Hematopoietic multipotent progenitor cell treated with erythropoietin and hydrocortisone succinate and interleukin-3 and kit ligand, for 17 days (in vitro differentiated cells): ENCODE measurements around the gene GRM5.
"Not testable (repeated sequence)": the region's sequence is repeated elsewhere in the genome, so short reads cannot be mapped to it uniquely, and the experiment has no call there.

Experiments used
- DNase-seq: peaks from one replicate; pipeline ENCODE4 v3.0.0-alpha.2; 2015; ENCODE audit warnings: low spot score

GRM5 gene

DNA sequence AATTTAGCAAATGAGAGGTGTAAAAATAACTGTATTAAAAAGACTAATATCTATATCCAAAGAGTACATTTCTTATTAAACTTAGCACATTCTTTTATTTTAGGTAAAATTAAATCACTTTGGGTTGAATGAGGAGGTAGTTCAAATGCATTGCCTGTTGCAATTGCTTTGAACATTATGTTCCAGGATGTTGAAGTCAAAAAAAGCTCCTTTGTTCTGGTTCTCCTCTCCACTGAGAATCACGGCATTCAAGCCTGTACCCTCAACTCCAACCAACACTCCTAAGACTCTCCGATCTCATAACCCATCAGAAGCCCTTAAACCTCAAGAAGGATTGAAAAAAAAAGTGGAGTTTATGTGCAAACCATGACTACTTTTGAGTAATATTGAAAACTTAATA, 230.1 kb downstream of the GRM5 start:
- DNase-seq, result not testable (repeated sequence)

DNA sequence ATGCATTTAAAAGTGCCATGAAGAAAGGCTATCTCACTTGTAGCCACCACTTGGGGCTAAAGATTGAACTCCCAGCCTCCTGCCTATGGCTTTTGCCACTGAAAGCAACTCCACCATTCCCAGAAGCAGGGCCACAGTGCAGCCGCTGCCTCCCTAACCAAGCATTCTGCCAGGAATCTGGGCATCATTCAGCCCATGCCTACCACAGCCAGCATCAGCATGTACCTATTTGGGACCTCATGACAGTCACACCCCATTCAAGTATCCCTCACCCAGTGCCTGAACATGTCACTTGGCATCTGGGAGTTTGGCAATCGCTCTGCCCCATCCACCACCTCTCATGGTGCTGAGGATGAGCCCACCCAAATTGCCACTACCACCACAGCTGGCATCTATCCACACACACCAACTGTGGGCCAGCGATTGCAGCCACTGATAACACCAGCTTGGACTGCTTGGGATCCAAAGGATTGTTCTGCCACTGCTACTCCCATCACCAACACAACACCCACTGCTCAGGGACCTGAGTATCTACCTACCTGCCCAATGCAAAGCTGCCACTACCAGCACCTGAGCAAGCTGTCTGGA, 234.4 kb downstream of the GRM5 start:
- DNase-seq, result no peak

GRCh38 chr11:88827018-88827676, 238.6 kb downstream of the GRM5 start:
- DNase-seq, result no peak

DNA sequence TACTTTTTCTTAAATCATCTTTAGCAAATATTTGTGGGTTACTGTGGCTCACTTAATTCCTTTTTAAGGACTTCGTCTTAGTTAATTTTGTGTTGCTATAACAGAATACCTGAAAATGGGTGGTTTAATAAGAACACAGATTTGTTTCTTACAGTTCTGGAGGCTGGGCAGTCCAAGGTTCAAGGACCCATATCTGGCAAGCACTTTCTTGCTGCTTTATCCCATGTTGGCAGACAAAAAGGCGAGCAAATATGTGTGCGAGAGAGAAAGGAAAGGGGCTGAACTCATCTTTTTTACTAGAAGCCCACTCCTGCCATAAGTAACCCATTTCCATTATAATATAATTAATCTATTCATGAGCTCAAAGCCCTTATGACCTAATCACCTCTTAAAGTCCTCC, 246.2 kb downstream of the GRM5 start:
- DNase-seq, result no peak

- no peak for DNase-seq
These were observed 246.8 kb downstream of the GRM5 start for GRCh38 chr11:88818978-88819377.

- DNase-seq, result no peak
These were observed 250.3 kb downstream of the GRM5 start for GRCh38 chr11:88815505-88815904.

DNA sequence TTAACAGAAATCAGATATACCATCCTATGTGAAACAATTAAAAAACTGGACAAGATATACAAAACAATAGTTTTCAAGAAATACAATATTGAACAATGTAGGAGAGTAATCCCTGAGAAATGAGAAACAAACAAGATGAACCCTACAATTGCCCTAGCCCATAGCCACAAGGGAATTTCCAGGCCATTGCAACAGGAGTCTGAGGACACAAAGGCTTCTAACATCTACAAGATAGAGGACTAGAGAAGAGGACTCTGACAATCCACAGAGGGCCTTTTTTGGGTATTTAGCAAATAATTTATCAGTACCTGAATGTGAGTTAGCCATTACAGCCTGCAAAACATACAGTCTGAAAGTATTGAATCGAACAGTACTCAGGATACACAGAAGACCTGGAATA, 251.7 kb downstream of the GRM5 start:
- no peak for DNase-seq

DNA sequence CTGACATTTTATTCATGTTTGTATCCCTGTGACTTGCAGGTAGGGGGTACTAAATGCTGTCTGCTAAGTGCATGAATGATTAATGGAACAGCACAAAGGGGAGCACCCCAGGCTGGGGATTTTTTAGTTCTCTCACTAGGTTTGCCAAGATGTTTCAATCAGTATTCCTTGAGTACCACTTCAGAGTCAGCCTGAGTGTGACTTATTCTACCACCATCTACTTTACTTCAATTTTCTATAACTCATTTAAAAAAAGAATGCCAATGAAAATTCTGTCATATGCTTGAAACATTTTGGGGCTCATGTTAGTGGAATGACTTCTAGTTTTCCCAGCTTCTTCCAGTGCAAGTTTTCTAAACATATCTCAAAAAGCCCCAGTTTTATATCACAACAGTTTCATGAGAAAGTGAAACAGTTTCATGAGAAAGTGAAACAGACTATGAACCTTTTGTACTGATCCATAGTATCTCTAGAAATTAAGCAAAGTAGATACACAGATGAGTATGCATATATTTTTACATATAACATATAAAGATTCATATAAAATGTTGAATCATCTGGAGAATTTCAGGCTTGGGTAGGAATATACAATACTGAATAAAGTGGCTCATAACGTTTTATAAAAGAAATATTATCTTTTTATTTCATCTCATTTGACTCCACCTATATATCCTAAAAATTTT, 252.4 kb downstream of the GRM5 start:
- no peak for DNase-seq

DNA sequence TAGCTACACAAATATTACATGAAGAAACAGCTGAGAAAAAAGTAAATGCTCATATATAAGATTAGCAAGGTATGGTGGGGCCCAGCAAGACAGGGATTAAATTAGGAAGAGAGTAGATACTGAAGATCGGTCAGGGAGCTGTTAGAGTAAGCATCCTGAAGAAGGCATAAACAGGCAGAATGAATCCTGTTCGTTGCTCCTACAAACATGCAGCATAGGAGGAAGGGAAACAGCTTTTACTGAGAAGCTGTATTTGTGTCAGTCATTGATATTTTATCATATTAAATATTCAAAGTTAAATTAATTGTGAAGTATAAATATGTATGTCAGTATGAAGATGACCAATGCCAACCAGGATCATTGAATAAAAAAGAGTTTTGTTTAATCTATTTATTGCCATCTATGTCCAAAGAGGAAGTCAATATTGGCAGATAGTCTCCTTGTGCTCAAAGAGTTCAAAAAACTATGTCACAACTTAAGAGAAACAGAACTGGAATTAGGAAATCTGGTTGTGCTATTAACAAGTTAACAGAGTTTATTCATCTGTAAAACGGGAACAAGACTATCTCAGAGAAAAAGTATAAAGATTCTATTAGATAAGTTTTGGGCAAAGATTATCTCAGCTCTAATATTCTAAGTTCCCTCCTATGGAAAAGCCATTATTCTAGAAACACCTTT, 255.2 kb downstream of the GRM5 start:
- DNase-seq, result no peak

- no peak for DNase-seq
These were observed 256.7 kb downstream of the GRM5 start for GRCh38 chr11:88809126-88809525.

- no peak for DNase-seq
These were observed 258.4 kb downstream of the GRM5 start for GRCh38 chr11:88807349-88807748.

DNA sequence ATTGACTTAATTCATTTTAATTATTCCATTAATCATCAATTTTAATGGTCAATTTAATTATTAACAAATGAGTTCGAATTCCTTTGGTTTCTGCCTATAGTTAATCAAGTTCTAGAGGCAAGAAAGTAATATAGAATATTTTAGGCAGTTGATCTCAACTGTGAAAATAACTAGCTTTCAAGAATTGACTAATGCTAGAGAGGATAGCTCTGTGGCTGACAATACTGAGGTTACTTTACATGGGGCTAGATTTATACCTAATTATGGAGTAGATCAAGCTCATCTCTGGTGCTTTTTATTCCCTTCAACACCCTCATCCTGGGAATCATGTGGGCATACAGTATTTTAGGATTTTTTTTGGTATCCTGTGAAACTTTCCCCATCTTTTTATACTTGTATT, 259.4 kb downstream of the GRM5 start:
- no peak for DNase-seq

- DNase-seq, result no peak
These were observed 264.2 kb downstream of the GRM5 start for GRCh38 chr11:88801484-88802123.

DNA sequence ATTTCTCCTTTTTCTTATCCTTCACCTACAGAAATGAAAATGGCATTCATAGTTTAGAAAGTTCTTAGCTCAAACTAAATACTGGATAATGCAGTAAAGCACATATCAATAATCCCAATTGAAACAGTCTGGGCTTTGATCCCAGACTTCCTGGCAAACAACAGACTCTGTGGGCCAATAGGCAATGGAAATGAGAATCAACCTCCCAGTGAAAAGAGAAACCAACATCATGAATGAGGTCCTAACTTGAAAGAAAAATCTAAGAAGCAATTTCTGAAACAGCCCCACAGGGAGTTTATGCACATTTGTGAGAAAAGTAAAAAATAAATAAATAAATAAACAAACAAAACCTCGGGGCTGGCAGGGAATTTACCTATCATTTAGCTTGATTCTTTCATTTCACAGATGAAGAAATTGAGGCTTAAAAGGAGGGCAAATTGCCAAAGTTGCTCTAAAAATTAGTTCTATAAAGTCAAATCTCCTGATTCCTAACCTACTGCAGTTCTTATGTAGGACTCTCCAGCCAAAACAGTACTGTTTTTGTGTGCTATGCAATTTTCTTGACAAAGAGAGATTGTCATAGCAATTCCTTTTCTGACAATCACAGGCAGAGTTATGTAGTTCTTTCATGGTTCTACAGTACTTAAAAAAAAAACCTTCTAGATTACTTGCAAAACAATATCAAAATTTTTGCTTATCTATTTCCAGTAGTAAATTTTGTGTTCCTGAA, 265.8 kb downstream of the GRM5 start:
- no peak for DNase-seq

- no peak for DNase-seq
These were observed 275.6 kb downstream of the GRM5 start for GRCh38 chr11:88790182-88790581.

DNA sequence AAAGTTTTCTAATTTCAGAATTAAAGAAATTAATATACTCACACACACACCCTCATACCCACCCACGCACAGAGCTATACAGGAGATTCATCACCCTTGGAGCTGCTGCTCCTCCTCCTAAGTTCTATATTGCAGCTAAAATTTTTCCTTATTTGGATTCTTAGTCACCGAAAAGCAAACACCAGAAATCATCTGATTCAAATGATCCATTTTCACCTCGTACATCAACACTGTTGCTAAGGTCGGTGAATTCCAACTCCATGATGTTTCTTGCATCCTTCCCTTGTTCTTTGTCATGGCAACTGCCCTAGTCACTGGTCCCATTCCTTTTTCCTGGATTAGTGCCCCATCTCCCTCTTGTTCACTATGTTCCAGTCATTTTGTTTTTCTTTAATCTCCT, 286.2 kb downstream of the GRM5 start:
- DNase-seq, result no peak

GRCh38 chr11:88770475-88771079, 295.2 kb downstream of the GRM5 start:
- DNase-seq, result no peak

- no peak for DNase-seq
These were observed 321.6 kb downstream of the GRM5 start for GRCh38 chr11:88744140-88744539.

GRCh38 chr11:88739524-88739923, 326.3 kb downstream of the GRM5 start:
- no peak for DNase-seq

GRCh38 chr11:88709567-88709966, 356.2 kb downstream of the GRM5 start:
- DNase-seq, result no peak

DNA sequence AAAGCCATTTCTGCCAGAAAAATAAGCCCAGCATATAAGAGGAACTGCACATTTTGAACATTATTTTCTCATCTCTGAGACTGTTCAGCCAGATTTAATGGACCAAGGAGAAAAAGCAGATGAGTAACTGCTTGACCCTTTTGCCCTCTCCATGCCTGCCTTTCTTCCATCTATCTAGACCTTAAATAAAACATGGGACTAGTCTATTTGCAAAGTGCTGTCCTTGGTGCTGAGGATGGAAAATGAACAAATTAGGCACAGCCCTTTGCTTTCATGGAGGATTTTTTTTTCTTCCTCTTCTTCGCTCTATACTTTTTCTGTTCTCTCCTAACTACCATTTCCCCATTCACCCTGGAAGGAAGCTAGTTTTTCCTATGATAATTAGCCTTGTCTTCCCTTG, 361.3 kb downstream of the GRM5 start:
- no peak for DNase-seq
